Amniotic stem cell (primary cell): ENCODE data around the gene HAL.

Experiments used
- DNase-seq: peaks from one replicate; lab custom pipeline; 2025; lab: John Stamatoyannopoulos, UW

The HAL gene

GRCh38 chr12:95996034-95996658 lies at the start of gene HAL:
Gene HAL, minus strand, starts transcription at chr12:95996344. Its CDS starts 434 bp downstream, at chr12:95995910.
- DNase-seq = no peak

DNA sequence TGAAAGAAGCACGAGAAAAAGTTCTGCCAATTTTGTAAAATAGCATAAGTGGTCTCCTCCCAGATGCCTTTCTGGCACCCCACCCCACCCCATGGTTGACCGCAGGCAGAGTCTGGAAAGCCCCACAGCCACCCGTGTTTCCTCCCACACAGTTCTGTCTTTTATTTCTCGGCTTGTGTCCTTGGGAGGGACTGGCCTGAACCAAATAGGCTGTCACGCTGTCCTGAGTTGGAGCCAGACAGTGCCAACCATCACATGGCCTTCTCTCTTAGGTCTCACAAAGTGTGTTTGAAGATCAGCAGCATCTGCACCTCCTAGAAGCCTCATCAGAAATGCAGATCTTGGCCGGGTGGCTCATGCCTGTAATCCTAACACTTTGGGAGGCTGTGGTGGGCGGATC lies 49.4 kb upstream of the HAL start:
- no peak for DNase-seq

GRCh38 chr12:96044943-96045290 lies 48.8 kb upstream of the HAL start:
- DNase-seq = no peak

DNA sequence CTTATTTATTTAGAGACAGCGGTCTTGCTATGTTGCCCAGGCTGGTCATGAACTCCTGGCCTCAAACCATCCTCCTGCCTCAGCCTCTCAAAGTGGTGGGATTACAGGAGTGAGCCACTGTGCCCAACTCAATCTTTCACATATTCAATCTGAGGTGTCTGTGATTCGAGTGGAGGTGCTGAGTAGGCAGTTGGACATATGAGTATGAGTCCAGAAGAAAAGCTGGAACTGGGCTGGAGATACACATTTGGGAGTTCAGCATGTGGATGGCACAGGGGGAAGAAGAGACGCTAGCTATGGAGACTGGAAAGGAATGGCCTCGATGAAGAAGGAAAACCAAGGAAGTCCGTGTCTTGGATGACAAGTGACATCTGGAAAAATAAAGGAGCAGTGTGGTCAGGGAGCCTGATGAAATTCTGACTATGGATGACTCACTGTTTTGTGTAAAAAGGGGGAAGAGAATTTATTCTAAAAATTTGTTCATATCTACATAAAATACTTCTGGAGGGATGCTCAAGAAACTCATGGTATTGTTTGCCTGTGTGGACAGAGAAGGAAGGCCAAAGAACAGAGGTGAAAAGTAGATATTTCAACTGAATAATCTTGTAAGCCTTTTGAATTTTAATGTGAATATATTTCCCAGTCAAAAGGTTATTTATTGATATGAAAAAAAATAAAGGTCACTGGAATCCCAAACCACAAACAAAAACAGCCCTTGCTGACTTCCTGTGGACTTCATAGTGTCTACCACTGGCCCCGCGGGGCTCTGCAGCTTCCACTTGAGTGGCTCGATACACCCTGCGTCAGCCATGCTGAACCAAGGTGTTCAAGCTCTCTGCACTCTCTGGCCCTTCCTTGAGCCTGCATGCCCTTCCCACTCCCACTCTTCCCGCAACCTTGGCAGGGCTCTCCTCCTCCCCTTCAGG lies 48.1 kb upstream of the HAL start:
- no peak for DNase-seq

DNA sequence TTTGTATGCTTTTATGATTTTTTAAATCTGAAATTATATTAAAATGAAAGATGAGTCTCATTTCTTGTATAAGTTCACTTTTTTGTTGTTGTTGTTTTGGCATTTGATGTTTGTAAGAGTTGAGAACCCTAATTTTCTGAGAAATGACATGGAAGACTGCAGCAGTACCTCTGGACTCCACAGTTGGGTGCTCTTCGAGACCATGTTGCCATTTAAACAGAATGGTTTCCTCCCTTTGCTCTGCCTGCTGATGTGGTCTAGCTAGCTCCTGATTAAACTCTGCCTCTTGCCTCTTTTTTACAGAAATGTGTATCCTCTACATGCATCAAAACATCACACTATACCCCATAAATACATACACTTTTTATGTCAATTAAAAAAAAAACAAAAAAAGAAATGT lies 45.0 kb upstream of the HAL start:
- no peak for DNase-seq

GRCh38 chr12:96040305-96041133 lies 44.4 kb upstream of the HAL start:
- DNase-seq = no peak

- no peak for DNase-seq
Measured at GRCh38 chr12:96039516-96039915, 43.4 kb upstream of the HAL start.

DNA sequence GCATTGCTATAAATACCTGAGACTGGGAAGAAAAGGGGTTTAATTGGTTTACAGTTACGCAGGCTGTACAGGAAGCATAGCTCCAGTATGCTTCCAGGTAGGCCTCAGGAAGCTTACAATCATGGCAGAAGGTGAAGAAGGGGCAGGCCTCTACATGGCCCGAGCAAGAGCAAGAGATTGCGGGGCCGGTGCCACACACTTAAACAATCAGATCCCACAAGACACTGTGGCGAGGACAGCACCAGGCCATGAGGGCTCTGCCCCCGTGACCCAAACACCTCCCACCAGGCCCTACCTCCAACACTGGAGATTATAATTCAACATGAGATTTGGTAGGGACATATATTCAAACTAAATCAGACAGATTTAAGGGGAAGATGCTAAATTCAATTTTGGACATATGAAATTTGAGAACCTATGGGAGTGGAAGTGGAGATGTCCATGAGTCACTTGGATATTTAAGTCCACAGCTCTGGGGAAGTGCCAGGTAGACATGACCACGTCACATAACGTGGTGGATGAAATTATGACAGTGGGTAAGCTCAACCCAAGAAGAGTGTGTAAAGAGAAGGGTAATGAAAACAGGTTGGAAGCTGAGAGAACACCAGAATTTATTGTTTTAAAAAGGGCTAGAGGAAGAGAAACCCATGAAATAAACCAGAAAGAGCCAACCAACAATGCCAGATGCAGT lies 40.8 kb upstream of the HAL start:
- DNase-seq = no peak

- peak; percentile 97 for DNase-seq
Measured at GRCh38 chr12:96035283-96036236, 39.4 kb upstream of the HAL start, which contains the start of gene LTA4H. Gene LTA4H, minus strand, starts transcription at chr12:96035587. Its CDS starts 68 bp downstream, at chr12:96035519.

DNA sequence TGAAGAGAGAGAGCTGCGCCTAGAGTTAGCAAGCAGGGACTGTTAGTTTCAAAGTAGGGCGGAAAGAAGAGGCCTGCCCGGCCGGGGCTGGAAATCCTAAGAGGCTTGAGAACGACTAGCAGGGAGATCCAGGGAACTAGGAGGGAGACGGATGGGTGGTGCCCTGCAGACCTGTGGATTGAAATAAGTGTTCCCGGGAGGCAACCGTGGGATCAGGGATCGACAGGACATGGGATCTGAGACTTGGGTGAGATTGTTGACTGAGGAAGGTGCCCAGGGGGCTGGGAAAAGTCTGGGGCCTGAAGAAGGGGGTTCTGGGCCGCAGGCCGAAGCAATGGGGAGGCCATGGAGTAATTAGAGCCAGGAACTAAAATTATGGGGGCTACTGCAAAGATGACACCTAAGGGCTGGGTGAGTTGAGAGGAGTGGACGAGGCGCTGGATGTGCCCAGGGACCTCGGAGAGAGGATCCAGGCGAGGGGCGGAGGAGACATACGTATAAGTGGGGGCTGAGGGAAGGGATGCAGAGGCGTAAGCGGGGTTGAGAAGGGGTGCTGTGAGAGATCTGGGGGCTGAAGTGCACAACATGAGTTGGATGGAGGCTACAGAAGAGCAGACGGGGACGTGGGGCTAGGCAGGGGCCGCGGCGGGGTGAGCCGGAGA lies 38.6 kb upstream of the HAL start:
- DNase-seq = no peak

GRCh38 chr12:96033549-96034389 lies 37.6 kb upstream of the HAL start:
- DNase-seq = no peak

- DNase-seq = no peak
Measured at GRCh38 chr12:96029826-96030225, 33.7 kb upstream of the HAL start.

GRCh38 chr12:96028538-96028937 lies 32.4 kb upstream of the HAL start:
- DNase-seq = no peak

- no peak for DNase-seq
Measured at GRCh38 chr12:96026331-96026730, 30.2 kb upstream of the HAL start.

GRCh38 chr12:96025518-96025917 lies 29.4 kb upstream of the HAL start:
- no peak for DNase-seq

GRCh38 chr12:96020314-96021003 lies 24.3 kb upstream of the HAL start:
- no peak for DNase-seq

DNA sequence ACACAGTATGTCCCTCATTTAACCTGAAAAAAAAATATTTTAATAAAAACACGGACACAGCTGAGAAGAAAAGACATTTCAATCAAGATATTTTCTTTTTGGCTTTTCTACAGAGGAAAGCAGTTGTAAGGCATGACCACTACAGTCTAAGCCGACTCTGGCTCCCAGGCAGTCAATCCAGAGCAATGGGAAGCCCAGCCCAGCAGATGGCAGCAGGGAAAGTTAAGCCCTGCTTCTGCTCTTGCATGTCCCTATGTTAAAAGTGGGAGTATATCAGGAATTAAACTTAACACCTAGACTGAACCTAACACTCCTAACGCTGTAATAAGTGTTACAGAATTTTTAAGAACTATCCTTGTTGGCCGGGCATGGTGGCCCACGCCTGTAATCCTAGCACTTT lies 19.5 kb upstream of the HAL start:
- DNase-seq = peak; percentile 12

- DNase-seq = no peak
Measured at GRCh38 chr12:96014943-96015599, 18.9 kb upstream of the HAL start.
